ENCODE results near the gene GALE. TPM values are rescaled to one million over a fixed set of nuclear protein-coding genes. Genes with fewer than 3 reads are reported as not detected.
A peak's percentile ranks its signal among the peaks of the same experiment; 100 is the strongest.

Gene GALE
- polyA plus RNA-seq, 1 experiment, result 19.2 TPM

DNA sequence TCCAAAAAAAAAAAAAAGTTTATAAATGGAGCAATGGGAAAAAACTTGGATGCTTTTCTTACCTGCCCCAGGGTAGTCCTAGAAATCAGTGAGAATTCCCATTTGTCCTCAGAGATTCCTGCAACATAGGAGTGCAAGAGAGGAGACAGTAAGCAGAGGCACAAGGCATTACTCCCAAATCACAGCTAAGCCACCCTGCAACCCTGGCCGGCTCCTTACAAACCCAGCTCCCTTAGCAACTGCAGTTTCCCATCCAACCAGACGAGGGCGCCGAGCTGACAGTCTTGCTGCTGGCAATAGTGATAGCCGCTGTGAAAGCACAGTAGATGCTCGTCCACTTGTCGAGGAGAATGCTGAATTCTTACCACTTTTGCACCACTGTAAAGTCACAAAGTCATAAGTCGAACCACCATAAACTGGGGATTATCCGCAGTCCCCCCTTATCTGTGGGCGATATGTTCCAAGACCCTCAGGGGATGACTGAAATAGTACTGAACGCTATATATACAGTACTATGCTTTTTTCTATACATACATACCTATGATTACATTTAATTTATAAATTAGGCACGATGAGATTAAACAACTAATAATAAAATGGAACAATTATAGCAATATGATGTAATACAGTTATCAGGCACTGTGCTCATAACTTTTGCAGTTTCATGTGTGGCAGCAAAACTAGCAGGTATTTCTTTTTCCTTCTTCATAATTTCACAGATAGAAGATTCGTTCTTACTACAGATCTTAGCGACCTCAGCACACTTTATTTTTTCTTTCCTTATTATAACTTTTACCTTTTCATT lies 28.3 kb downstream of the GALE start:
- ChIA-PET POLR2A (interaction anchor here (0.7 to 1.1 kb wide), 4 partner anchors 29 to 903 kb away, joined by 3 read pairs; partner anchors contain the start of gene ELOA), CTCF (interaction anchor here (0.6 to 2.5 kb wide), 31 partner anchors 8 to 299 kb away, joined by 3 to 43 read pairs (median 4); partner anchors contain the start of gene CNR2)
- Histone ChIP-seq H3K9me3 (ENCODE audit: control insufficient read depth, insufficient read depth, low read length) (no peaks in the 10 kb centered on the region), H3K4me3 (ENCODE audit: low read depth, low read length) (no peak overlapping the region), H3K27me3 (ENCODE audit: control insufficient read depth, insufficient read depth, low read length) (no peaks in the 10 kb centered on the region), H3K27ac (ENCODE audit: low read depth, low read length) (no peak overlapping the region)
- DNase-seq (ENCODE audit: low read depth, low spot score), result peak; percentile 59
- TF ChIP-seq, protein P1, sequence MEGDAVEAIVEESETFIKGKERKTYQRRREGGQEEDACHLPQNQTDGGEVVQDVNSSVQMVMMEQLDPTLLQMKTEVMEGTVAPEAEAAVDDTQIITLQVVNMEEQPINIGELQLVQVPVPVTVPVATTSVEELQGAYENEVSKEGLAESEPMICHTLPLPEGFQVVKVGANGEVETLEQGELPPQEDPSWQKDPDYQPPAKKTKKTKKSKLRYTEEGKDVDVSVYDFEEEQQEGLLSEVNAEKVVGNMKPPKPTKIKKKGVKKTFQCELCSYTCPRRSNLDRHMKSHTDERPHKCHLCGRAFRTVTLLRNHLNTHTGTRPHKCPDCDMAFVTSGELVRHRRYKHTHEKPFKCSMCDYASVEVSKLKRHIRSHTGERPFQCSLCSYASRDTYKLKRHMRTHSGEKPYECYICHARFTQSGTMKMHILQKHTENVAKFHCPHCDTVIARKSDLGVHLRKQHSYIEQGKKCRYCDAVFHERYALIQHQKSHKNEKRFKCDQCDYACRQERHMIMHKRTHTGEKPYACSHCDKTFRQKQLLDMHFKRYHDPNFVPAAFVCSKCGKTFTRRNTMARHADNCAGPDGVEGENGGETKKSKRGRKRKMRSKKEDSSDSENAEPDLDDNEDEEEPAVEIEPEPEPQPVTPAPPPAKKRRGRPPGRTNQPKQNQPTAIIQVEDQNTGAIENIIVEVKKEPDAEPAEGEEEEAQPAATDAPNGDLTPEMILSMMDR (IDR thresholded peaks at IDR 0.05; ENCODE audit: low read depth, low read length), result peak; percentile 97

DNA sequence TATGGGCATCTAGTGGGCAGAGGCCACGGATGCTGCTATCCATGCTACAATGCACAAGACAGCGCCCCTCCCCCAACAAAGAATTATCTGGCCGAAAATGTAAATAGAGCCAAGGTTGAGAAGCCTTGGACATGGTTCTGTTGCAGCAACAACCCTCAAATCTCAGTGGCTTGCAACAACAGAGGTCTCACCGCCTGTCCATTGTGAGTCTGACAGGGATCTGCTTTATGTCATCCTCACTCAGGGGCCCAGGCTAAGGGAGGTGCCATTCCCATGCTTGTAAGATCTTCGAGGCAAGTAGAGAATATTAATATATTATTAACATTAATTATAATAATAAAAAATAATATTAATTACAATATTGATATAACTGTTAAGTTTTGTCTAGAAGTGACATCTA lies 31.8 kb downstream of the GALE start:
- no peak overlapping the region for H3K27ac ChIP-seq (ENCODE audit: low read depth, low read length)
- ChIA-PET CTCF (interaction anchor here (0.7 kb wide), 1 partner anchor 757 kb away, joined by 3 read pairs; no protein-coding TSS in a partner anchor), POLR2A (interaction anchor here (1.0 kb wide), 1 partner anchor 9 kb away, joined by 4 read pairs; the partner anchor contains the start of gene PITHD1)
- no peaks in the 10 kb centered on the region for H3K9me3 ChIP-seq (ENCODE audit: control insufficient read depth, insufficient read depth, low read length)
- DNase-seq (ENCODE audit: low read depth, low spot score), result no peak
- TF ChIP-seq, protein P1 (IDR thresholded peaks at IDR 0.05; ENCODE audit: low read depth, low read length), result no peak
- no peak overlapping the region for H3K4me3 ChIP-seq (ENCODE audit: low read depth, low read length)
- no peaks in the 10 kb centered on the region for H3K27me3 ChIP-seq (ENCODE audit: control insufficient read depth, insufficient read depth, low read length)

DNA sequence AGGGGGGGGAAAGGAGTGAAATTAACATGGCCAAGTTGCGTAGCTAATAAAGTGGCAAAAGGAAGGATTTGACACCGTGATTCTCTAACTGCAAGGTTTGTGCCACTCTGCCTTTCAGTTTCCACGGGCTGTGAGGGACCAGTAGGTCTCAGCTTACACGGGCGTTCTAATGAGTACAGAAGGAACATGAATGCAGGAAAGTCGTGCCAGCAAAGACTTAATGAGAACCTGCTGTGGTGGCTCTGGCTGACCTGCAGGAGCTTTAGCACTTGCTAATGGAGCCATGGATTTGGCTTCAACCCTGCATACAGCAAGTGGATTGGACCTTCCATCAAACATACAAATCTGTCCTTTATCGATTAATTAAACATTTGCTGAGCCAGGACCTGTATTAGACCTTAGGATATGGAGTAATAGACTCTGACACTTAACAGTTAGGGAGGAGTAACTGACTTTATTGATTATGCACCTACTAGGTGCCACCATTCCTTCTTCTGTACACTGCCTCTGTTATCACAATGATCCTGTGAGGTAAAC lies 37.4 kb downstream of the GALE start:
- no peaks in the 10 kb centered on the region for H3K9me3 ChIP-seq (ENCODE audit: control insufficient read depth, insufficient read depth, low read length)
- peak overlapping the region; percentile 21 for H3K27ac ChIP-seq (ENCODE audit: low read depth, low read length)
- CTCF ChIA-PET, result interaction anchor here (1.6 to 3.0 kb wide), 3 partner anchors 9 to 11 kb away, joined by 3 to 12 read pairs (median 4); no protein-coding TSS in a partner anchor
- TF ChIP-seq, protein P1 (IDR thresholded peaks at IDR 0.05; ENCODE audit: low read depth, low read length), result no peak
- no peak for DNase-seq (ENCODE audit: low read depth, low spot score)
- no peak overlapping the region for H3K4me3 ChIP-seq (ENCODE audit: low read depth, low read length)
- POLR2A ChIA-PET, result interaction anchor here (0.5 kb wide), 1 partner anchor 205 kb away, joined by 3 read pairs; no protein-coding TSS in a partner anchor
- no peaks in the 10 kb centered on the region for H3K27me3 ChIP-seq (ENCODE audit: control insufficient read depth, insufficient read depth, low read length)

DNA sequence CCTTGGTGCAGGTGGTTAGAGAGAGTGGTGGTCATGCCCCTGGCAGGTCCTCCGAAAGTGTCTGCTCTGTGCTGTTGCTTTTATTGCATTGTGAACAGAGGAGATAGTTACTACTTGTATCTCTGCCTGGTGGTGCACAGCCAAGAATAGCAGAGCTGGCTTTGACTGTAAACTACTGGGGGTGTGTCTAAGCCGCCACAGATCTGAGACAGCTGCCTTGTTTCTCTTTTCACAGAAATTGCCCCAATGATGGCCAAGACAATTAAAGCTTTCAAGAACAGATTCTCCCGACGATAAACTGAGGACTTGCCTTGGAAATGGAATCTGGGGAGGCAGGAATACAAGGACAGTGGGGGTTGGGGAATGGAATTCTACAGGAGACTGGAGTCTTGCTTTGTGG lies 41.3 kb downstream of the GALE start:
- H3K4me3 ChIP-seq (ENCODE audit: low read depth, low read length), result no peak overlapping the region
- no peaks in the 10 kb centered on the region for H3K9me3 ChIP-seq (ENCODE audit: control insufficient read depth, insufficient read depth, low read length)
- DNase-seq (ENCODE audit: low read depth, low spot score), result no peak
- ChIA-PET CTCF (interaction anchor here (2.6 kb wide), 1 partner anchor 13 kb away, joined by 9 read pairs; no protein-coding TSS in a partner anchor), POLR2A (interaction anchor here (0.7 kb wide), 1 partner anchor 66 kb away, joined by 6 read pairs; no protein-coding TSS in a partner anchor)
- TF ChIP-seq, protein P1 (IDR thresholded peaks at IDR 0.05; ENCODE audit: low read depth, low read length), result no peak
- no peak overlapping the region for H3K27ac ChIP-seq (ENCODE audit: low read depth, low read length)
- H3K27me3 ChIP-seq (ENCODE audit: control insufficient read depth, insufficient read depth, low read length), result no peaks in the 10 kb centered on the region

Measured in AG04450 (cell line).